Measurements from ENCODE around the gene HDLBP.

GRCh38 chr2:241216211-241216761, 99.2 kb downstream of the HDLBP start:
- TF ChIP-seq EP300 (IDR thresholded peaks at IDR 0.05; ENCODE audit: borderline replicate concordance in 1 of 2, control insufficient read depth in 1 of 2, low read depth in 2 of 2, low read length in 2 of 2) (no peak), HDAC2 (IDR thresholded peaks at IDR 0.05) (no peak), FOXM1 (IDR thresholded peaks at IDR 0.05; ENCODE audit: low read depth, low read length) (no peak), MAX (IDR thresholded peaks at IDR 0.05; ENCODE audit: low read depth, low read length) (no peak), SP1 (IDR thresholded peaks at IDR 0.05; ENCODE audit: low read depth, low read length) (no peak), BHLHE40 (IDR thresholded peaks at IDR 0.05; ENCODE audit: borderline replicate concordance in 1 of 2, low read depth in 2 of 2, low read length in 1 of 2) (no peak)
- TF ChIP-seq, protein P1, sequence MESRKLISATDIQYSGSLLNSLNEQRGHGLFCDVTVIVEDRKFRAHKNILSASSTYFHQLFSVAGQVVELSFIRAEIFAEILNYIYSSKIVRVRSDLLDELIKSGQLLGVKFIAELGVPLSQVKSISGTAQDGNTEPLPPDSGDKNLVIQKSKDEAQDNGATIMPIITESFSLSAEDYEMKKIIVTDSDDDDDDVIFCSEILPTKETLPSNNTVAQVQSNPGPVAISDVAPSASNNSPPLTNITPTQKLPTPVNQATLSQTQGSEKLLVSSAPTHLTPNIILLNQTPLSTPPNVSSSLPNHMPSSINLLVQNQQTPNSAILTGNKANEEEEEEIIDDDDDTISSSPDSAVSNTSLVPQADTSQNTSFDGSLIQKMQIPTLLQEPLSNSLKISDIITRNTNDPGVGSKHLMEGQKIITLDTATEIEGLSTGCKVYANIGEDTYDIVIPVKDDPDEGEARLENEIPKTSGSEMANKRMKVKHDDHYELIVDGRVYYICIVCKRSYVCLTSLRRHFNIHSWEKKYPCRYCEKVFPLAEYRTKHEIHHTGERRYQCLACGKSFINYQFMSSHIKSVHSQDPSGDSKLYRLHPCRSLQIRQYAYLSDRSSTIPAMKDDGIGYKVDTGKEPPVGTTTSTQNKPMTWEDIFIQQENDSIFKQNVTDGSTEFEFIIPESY (IDR thresholded peaks at IDR 0.05): no peak
- TF ChIP-seq, protein P2, sequence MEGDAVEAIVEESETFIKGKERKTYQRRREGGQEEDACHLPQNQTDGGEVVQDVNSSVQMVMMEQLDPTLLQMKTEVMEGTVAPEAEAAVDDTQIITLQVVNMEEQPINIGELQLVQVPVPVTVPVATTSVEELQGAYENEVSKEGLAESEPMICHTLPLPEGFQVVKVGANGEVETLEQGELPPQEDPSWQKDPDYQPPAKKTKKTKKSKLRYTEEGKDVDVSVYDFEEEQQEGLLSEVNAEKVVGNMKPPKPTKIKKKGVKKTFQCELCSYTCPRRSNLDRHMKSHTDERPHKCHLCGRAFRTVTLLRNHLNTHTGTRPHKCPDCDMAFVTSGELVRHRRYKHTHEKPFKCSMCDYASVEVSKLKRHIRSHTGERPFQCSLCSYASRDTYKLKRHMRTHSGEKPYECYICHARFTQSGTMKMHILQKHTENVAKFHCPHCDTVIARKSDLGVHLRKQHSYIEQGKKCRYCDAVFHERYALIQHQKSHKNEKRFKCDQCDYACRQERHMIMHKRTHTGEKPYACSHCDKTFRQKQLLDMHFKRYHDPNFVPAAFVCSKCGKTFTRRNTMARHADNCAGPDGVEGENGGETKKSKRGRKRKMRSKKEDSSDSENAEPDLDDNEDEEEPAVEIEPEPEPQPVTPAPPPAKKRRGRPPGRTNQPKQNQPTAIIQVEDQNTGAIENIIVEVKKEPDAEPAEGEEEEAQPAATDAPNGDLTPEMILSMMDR (IDR thresholded peaks at IDR 0.05 in 2 of 3, conservative IDR thresholded peaks at IDR 0.05 in 1 of 3; ENCODE audit: control insufficient read depth in 2 of 3, extremely low read depth in 1 of 3, insufficient read depth in 1 of 3, low read depth in 3 of 3, low read length in 3 of 3): no peak

Measured in GM12878 (cell line).